HepG2 (cell line): ENCODE measurements around the gene PLXNC1. TPM values are rescaled to one million over a fixed set of nuclear protein-coding genes. Genes with fewer than 3 reads are reported as not detected.

Experiments used
- AKAP8 ChIP-seq: sonication (generic); formaldehyde crosslinking; IDR thresholded peaks from 2 replicates; pipeline ENCODE4 v1.5.1; 2020; ENCODE audit warnings: mild to moderate bottlenecking, missing genetic modification reagents
- ATAD3A ChIP-seq: sonication (generic); formaldehyde crosslinking; IDR thresholded peaks from 2 replicates; pipeline ENCODE4 v1.4.0; 2020; ENCODE audit warnings: missing genetic modification reagents
- CAMTA2 ChIP-seq: sonication (generic); formaldehyde crosslinking; IDR thresholded peaks from 2 replicates; pipeline ENCODE4 v1.4.0; 2020; ENCODE audit warnings: mild to moderate bottlenecking, missing genetic modification reagents, borderline replicate concordance
- CBX1 ChIP-seq: IDR thresholded peaks from one replicate; pipeline ENCODE4 v1.6.1; 2016; ENCODE audit warnings: antibody characterized with exemption, low read depth
- KDM3A ChIP-seq: IDR thresholded peaks from 2 replicates; pipeline ENCODE4 v1.6.1; 2018; ENCODE audit warnings: low read depth, missing compliant biosample characterization
- LCORL ChIP-seq, 2 experiments: fragments of 450-650 bp in 1 of 2; sonication (generic) in 1 of 2; formaldehyde crosslinking in 1 of 2; IDR thresholded peaks; 2 replicates each; pipeline versions ENCODE4 v1.5.0 to v1.6.1; 2017 to 2020; ENCODE audit warnings: antibody characterized with exemption in 1 of 2, missing genetic modification reagents in 1 of 2
- MEIS1 ChIP-seq: sonication (generic); formaldehyde crosslinking; IDR thresholded peaks from 2 replicates; pipeline ENCODE4 v1.9.0; 2021; ENCODE audit warnings: mild to moderate bottlenecking, missing genetic modification reagents, moderate library complexity, borderline replicate concordance
- NCOA2 ChIP-seq: sonication (generic); formaldehyde crosslinking; IDR thresholded peaks from 2 replicates; pipeline ENCODE4 v1.8.0; 2022; ENCODE audit warnings: inconsistent platforms
- NR2C2 ChIP-seq: sonication (generic); formaldehyde crosslinking; IDR thresholded peaks from 2 replicates; pipeline ENCODE4 v1.4.0; 2020; ENCODE audit warnings: missing genetic modification reagents, mild to moderate bottlenecking, moderate library complexity, borderline replicate concordance
- NR3C1 ChIP-seq: sonication (generic); formaldehyde crosslinking; IDR thresholded peaks from 2 replicates; pipeline ENCODE4 v1.4.0; 2020; ENCODE audit warnings: missing genetic modification reagents
- RARA ChIP-seq: IDR thresholded peaks from 2 replicates; pipeline ENCODE4 v1.6.1; 2016; ENCODE audit warnings: missing genetic modification reagents, missing compliant biosample characterization
- RXRA ChIP-seq: sonication (generic); formaldehyde crosslinking; IDR thresholded peaks from 2 replicates; pipeline ENCODE4 v1.5.1; 2020; ENCODE audit warnings: missing genetic modification reagents
- SALL1 ChIP-seq: sonication (generic); formaldehyde crosslinking; IDR thresholded peaks from 2 replicates; pipeline ENCODE4 v1.8.0; 2022; ENCODE audit warnings: mild to moderate bottlenecking, missing genetic modification reagents
- SIX1 ChIP-seq: sonication (generic); formaldehyde crosslinking; IDR thresholded peaks from 2 replicates; pipeline ENCODE4 v1.4.0; 2020; ENCODE audit warnings: missing genetic modification reagents, borderline replicate concordance
- TBP ChIP-seq: sonication (generic); formaldehyde crosslinking; IDR thresholded peaks from 2 replicates; pipeline ENCODE4 v1.5.0; 2020; ENCODE audit warnings: missing genetic modification reagents
- THAP11 ChIP-seq: IDR thresholded peaks from 2 replicates; pipeline ENCODE4 v1.6.1; 2016; ENCODE audit warnings: missing biosample characterization, missing genetic modification reagents
- XRCC5 ChIP-seq: fragments of 200-400 bp; formaldehyde crosslinking; optimal IDR thresholded peaks from 2 replicates; pipeline ENCODE3; 2017; ENCODE audit warnings: mild to moderate bottlenecking, low read length
- ZBTB20 ChIP-seq: sonication (generic); formaldehyde crosslinking; IDR thresholded peaks from 2 replicates; pipeline ENCODE4 v1.8.1; 2023; ENCODE audit warnings: missing genetic modification reagents, low read depth, mild to moderate bottlenecking, borderline replicate concordance
- ZBTB7B ChIP-seq: sonication (generic); formaldehyde crosslinking; IDR thresholded peaks from 2 replicates; pipeline ENCODE4 v1.4.0; 2020; ENCODE audit warnings: missing genetic modification reagents
- ZNF33A ChIP-seq: sonication (generic); formaldehyde crosslinking; IDR thresholded peaks from 2 replicates; pipeline ENCODE4 v1.5.1; 2020; ENCODE audit warnings: missing genetic modification reagents, mild to moderate bottlenecking, moderate library complexity, borderline replicate concordance
- ZNF354B ChIP-seq: sonication (generic); formaldehyde crosslinking; IDR thresholded peaks from 2 replicates; pipeline ENCODE4 v1.8.0; 2022; ENCODE audit warnings: mild to moderate bottlenecking, missing genetic modification reagents
- ZNF672 ChIP-seq: sonication (generic); formaldehyde crosslinking; IDR thresholded peaks from 2 replicates; pipeline ENCODE4 v1.8.1; 2022; ENCODE audit warnings: missing genetic modification reagents
- ZNF879 ChIP-seq: sonication (generic); formaldehyde crosslinking; IDR thresholded peaks from 2 replicates; pipeline ENCODE4 v1.8.1; 2023; ENCODE audit warnings: missing genetic modification reagents
- polyA plus RNA-seq, 8 experiments: library from polyadenylated mRNA; depleted of rRNA in 3 of 8; stranded (reverse) in 7 of 8; unstranded in 1 of 8; fragments of >200 nt; fragmentation: Illumina TruSeq in 4 of 8; extraction: Trizol in 4 of 8; gene quantifications; 2 replicates each; pipeline versions ENCODE4 v1.2.1 to v1.2.3, GENCODE V29; 2011 to 2016; ENCODE audit warnings: low read depth in 4 of 8, missing spikeins in 1 of 8, mixed read lengths in 1 of 8; ENCODE audit not compliant: insufficient read depth in 1 of 8
- total RNA-seq, 5 experiments: library from RNA; depleted of rRNA; stranded (reverse); fragments of >200 nt; fragmentation: Illumina TruSeq; extraction: Trizol; gene quantifications; 2 replicates each; pipeline ENCODE4 v1.2.3, GENCODE V29; 2016; ENCODE audit warnings: low read depth in 1 of 5
- TF ChIP-seq, protein P1 (sequence below): sonication (generic); formaldehyde crosslinking; IDR thresholded peaks from 2 replicates; pipeline ENCODE4 v1.8.1; 2023; ENCODE audit warnings: mild to moderate bottlenecking, missing genetic modification reagents, borderline replicate concordance
- TF ChIP-seq, protein P2 (sequence below): conservative IDR thresholded peaks from 2 replicates; pipeline ENCODE4 v1.6.1; 2018; ENCODE audit warnings: missing genetic modification reagents
- TF ChIP-seq, protein P3 (sequence below): sonication (generic); formaldehyde crosslinking; IDR thresholded peaks from 2 replicates; pipeline ENCODE4 v1.8.1; 2023; ENCODE audit warnings: mild to moderate bottlenecking, inconsistent platforms, moderate library complexity, missing genetic modification reagents, borderline replicate concordance
- TF ChIP-seq, protein P4 (sequence below): sonication (generic); formaldehyde crosslinking; IDR thresholded peaks from 2 replicates; pipeline ENCODE4 v1.5.1; 2020; ENCODE audit warnings: missing genetic modification reagents, mild to moderate bottlenecking, borderline replicate concordance

The PLXNC1 gene
- total and polyA plus RNA-seq, 2 of the 13 experiments (the other 11 are each of a cell fraction or from before 2014, with no cell fraction given) = 6.6 to 11.2 TPM

DNA sequence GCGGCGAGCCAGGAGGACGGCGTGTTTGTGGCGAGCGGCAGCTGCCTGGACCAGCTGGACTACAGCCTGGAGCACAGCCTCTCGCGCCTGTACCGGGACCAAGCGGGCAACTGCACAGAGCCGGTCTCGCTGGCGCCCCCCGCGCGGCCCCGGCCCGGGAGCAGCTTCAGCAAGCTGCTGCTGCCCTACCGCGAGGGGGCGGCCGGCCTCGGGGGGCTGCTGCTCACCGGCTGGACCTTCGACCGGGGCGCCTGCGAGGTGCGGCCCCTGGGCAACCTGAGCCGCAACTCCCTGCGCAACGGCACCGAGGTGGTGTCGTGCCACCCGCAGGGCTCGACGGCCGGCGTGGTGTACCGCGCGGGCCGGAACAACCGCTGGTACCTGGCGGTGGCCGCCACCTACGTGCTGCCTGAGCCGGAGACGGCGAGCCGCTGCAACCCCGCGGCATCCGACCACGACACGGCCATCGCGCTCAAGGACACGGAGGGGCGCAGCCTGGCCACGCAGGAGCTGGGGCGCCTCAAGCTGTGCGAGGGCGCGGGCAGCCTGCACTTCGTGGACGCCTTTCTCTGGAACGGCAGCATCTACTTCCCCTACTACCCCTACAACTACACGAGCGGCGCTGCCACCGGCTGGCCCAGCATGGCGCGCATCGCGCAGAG is 873 bp downstream of the PLXNC1 start (continued):
- TF ChIP-seq ZNF33A (CRISPR knock-in tag) (no peak), ZBTB7B (peak; percentile 96), NR2C2 (CRISPR knock-in tag) (peak; percentile 46), SIX1 (CRISPR knock-in tag) (peak; percentile 9; the same call in 1 of the 2 replicates), CBX1 (no peak), XRCC5 (peak; percentile 27), THAP11 (CRISPR knock-in tag) (peak; percentile 34; the same call in 1 of the 2 replicates), NR3C1 (CRISPR knock-in tag) (no peak), NCOA2 (CRISPR knock-in tag) (no peak), ZNF672 (CRISPR knock-in tag) (peak; percentile 44; the same call in 1 of the 2 replicates), LCORL (IDR thresholded peaks at IDR 0.05) (no peak), LCORL (CRISPR knock-in tag; IDR thresholded peaks at IDR 0.05) (peak; percentile 63), TBP (CRISPR knock-in tag) (no peak), RXRA (CRISPR knock-in tag) (peak; percentile 24; the same call in 1 of the 2 replicates), SALL1 (CRISPR knock-in tag) (peak; percentile 77), CAMTA2 (CRISPR knock-in tag) (no peak), RARA (peak; percentile 36; the same call in 1 of the 2 replicates), AKAP8 (CRISPR knock-in tag) (0 out of 2 replicates have a peak, but pooled peaks have one; percentile 33), ZBTB20 (CRISPR knock-in tag) (0 out of 2 replicates have a peak, but pooled peaks have one; percentile 11), MEIS1 (CRISPR knock-in tag) (0 out of 2 replicates have a peak, but pooled peaks have one; percentile 23), ZNF879 (CRISPR knock-in tag) (peak; percentile 91; the same call in 1 of the 2 replicates), ATAD3A (CRISPR knock-in tag) (0 out of 2 replicates have a peak, but pooled peaks have one; percentile 63), ZNF354B (CRISPR knock-in tag) (peak; percentile 43; the same call in 1 of the 2 replicates), KDM3A (CRISPR knock-in tag) (peak; percentile 83; the same call in 1 of the 2 replicates)
- TF ChIP-seq, protein P1, sequence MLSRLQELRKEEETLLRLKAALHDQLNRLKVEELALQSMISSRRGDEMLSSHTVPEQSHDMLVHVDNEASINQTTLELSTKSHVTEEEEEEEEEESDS (CRISPR knock-in tag) = 0 out of 2 replicates have a peak, but pooled peaks have one; percentile 70
- TF ChIP-seq, protein P2, sequence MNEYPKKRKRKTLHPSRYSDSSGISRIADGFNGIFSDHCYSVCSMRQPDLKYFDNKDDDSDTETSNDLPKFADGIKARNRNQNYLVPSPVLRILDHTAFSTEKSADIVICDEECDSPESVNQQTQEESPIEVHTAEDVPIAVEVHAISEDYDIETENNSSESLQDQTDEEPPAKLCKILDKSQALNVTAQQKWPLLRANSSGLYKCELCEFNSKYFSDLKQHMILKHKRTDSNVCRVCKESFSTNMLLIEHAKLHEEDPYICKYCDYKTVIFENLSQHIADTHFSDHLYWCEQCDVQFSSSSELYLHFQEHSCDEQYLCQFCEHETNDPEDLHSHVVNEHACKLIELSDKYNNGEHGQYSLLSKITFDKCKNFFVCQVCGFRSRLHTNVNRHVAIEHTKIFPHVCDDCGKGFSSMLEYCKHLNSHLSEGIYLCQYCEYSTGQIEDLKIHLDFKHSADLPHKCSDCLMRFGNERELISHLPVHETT (CRISPR knock-in tag) = peak; percentile 49
- TF ChIP-seq, protein P3, sequence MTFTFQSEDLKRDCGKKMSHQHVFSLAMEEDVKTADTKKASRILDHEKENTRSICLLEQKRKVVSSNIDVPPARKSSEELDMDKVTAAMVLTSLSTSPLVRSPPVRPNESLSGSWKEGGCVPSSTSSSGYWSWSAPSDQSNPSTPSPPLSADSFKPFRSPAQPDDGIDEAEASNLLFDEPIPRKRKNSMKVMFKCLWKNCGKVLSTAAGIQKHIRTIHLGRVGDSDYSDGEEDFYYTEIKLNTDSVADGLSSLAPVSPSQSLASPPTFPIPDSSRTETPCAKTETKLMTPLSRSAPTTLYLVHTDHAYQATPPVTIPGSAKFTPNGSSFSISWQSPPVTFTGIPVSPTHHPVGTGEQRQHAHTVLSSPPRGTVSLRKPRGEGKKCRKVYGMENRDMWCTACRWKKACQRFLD (CRISPR knock-in tag) = 0 out of 2 replicates have a peak, but pooled peaks have one; percentile 23
- TF ChIP-seq, protein P4, sequence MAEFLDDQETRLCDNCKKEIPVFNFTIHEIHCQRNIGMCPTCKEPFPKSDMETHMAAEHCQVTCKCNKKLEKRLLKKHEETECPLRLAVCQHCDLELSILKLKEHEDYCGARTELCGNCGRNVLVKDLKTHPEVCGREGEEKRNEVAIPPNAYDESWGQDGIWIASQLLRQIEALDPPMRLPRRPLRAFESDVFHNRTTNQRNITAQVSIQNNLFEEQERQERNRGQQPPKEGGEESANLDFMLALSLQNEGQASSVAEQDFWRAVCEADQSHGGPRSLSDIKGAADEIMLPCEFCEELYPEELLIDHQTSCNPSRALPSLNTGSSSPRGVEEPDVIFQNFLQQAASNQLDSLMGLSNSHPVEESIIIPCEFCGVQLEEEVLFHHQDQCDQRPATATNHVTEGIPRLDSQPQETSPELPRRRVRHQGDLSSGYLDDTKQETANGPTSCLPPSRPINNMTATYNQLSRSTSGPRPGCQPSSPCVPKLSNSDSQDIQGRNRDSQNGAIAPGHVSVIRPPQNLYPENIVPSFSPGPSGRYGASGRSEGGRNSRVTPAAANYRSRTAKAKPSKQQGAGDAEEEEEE (CRISPR knock-in tag) = no peak
